Fibroblast of lung (primary cell): ENCODE results near the gene CDR2L. TPM values are rescaled to one million over a fixed set of nuclear protein-coding genes. Genes with fewer than 3 reads are reported as not detected.

Source experiments
- DNase-seq, 2 donors: peaks; one replicate each; pipeline versions ENCODE4 v3.0.0 to v3.0.0-alpha.2; 2010; ENCODE audit warnings: low read depth in 2 of 2
- H2AFZ ChIP-seq: 2 replicates; pipeline ENCODE4 v1.5.1; 2012; ENCODE audit warnings: low read length, control low read depth, inconsistent platforms
- H3K27ac ChIP-seq: 2 replicates; pipeline ENCODE4 v1.5.1; 2011; ENCODE audit warnings: low read length, control low read depth; ENCODE audit not compliant: insufficient read depth
- H3K27me3 ChIP-seq: 2 replicates; pipeline ENCODE4 v1.5.1; 2011; ENCODE audit warnings: mild to moderate bottlenecking, low read length; ENCODE audit not compliant: control insufficient read depth, insufficient read depth
- H3K36me3 ChIP-seq: 2 replicates; pipeline ENCODE4 v1.5.1; 2011; ENCODE audit warnings: low read length; ENCODE audit not compliant: control insufficient read depth, insufficient read depth
- H3K4me1 ChIP-seq: 2 replicates; pipeline ENCODE4 v1.5.1; 2011; ENCODE audit warnings: low read length; ENCODE audit not compliant: control insufficient read depth, insufficient read depth; ENCODE audit errors: extremely low read depth
- H3K4me2 ChIP-seq: 2 replicates; pipeline ENCODE4 v1.5.1; 2011; ENCODE audit warnings: low read length, control low read depth; ENCODE audit not compliant: insufficient read depth; ENCODE audit errors: extremely low read depth
- H3K4me3 ChIP-seq, 4 experiments: fragments of 200-600 bp in 1 of 4; sonication (generic) in 1 of 4; replicated peaks in 1 of 4; 2 replicates each; pipeline ENCODE4 v1.5.1; 2011 to 2016; ENCODE audit warnings: low read length in 4 of 4, low read depth in 3 of 4, mild to moderate bottlenecking in 3 of 4, control low read depth in 2 of 4, inconsistent platforms in 1 of 4, mixed read lengths in 1 of 4; ENCODE audit not compliant: insufficient read depth in 1 of 4; ENCODE audit errors: control extremely low read depth in 1 of 4
- H3K79me2 ChIP-seq: 2 replicates; pipeline ENCODE4 v1.5.1; 2012; ENCODE audit warnings: mild to moderate bottlenecking, low read length, inconsistent platforms; ENCODE audit not compliant: control insufficient read depth, insufficient read depth
- H3K9ac ChIP-seq: 2 replicates; pipeline ENCODE4 v1.5.1; 2011; ENCODE audit warnings: mild to moderate bottlenecking, low read length, control low read depth; ENCODE audit not compliant: insufficient read depth
- H3K9me3 ChIP-seq: 2 replicates; pipeline ENCODE4 v1.5.1; 2012; ENCODE audit warnings: low read depth, low read length; ENCODE audit not compliant: control insufficient read depth, insufficient read depth
- H4K20me1 ChIP-seq: 2 replicates; pipeline ENCODE4 v1.5.1; 2011; ENCODE audit warnings: low read length; ENCODE audit not compliant: control insufficient read depth, insufficient read depth; ENCODE audit errors: extremely low read depth
- CTCF ChIP-seq, 2 donors: IDR thresholded peaks in 1 of 2; conservative IDR thresholded peaks in 1 of 2; 1 replicate in 1 of 2; 2 replicates in 1 of 2; pipeline ENCODE4 v1.5.1; 2011 to 2012; ENCODE audit warnings: low read length in 2 of 2, control low read depth in 1 of 2, inconsistent platforms in 1 of 2, low read depth in 1 of 2, mild to moderate bottlenecking in 1 of 2
- EZH2 ChIP-seq: IDR thresholded peaks from 2 replicates; pipeline ENCODE4 v1.5.1; 2012; ENCODE audit warnings: low read length, control low read depth, mild to moderate bottlenecking; ENCODE audit errors: missing control alignments
- polyA plus RNA-seq, 2 donors: library from polyadenylated mRNA; depleted of rRNA in 1 of 2; stranded (reverse) in 1 of 2; unstranded in 1 of 2; fragments of >200 nt; gene quantifications; 2 replicates each; pipeline ENCODE4 v1.2.1, GENCODE V29; 2011 to 2012; ENCODE audit warnings: missing spikeins in 1 of 2
- total RNA-seq: library from RNA; depleted of rRNA; stranded (reverse); fragments of >200 nt; gene quantifications from 2 replicates; pipeline ENCODE4 v1.2.1, GENCODE V29; 2014

The CDR2L gene
- total and polyA plus RNA-seq, 2 donors (not counting 1 experiment from before 2014, with no cell fraction given), result 9.7 to 12.2 TPM

GRCh38 chr17:75012096-75012345, 24.6 kb downstream of the CDR2L start:
- DNase-seq, result no peak
- Histone ChIP-seq H3K4me1 (peaks cover 11% of the 10 kb centered on the region), H3K79me2 (peaks cover 16% of the 10 kb centered on the region), H2AFZ (peak overlapping the region; percentile 94), H4K20me1 (no peaks in the 10 kb centered on the region), H3K4me2 (peak overlapping the region; percentile 98), H3K27me3 (no peaks in the 10 kb centered on the region), H3K9me3 (no peaks in the 10 kb centered on the region), H3K27ac (peak overlapping the region; percentile 86), H3K36me3 (no peaks in the 10 kb centered on the region), H3K9ac (peak overlapping the region; percentile 93), H3K4me3 (peak overlapping the region; percentile 59 to 97 (median 81))
- TF ChIP-seq CTCF (conservative IDR thresholded peaks at IDR 0.05 in 1 of 2, IDR thresholded peaks at IDR 0.05 in 1 of 2; ENCODE audit: low read depth in 1 of 2, low read length in 2 of 2) (no peak), EZH2 (no peak)

- Histone ChIP-seq H3K4me3 (peak within 1 kb of the TSS; percentile 59 to 97 (median 92)), H3K4me1 (peaks cover 11% of the 10 kb centered on the region), H3K27me3 (no peaks in the 10 kb centered on the region), H2AFZ (peak within 1 kb of the TSS; percentile 94), H3K4me2 (peak within 1 kb of the TSS; percentile 98), H4K20me1 (no peaks in the 10 kb centered on the region), H3K9ac (peak within 1 kb of the TSS; percentile 93), H3K9me3 (no peaks in the 10 kb centered on the region), H3K27ac (peak within 1 kb of the TSS; percentile 86), H3K79me2 (peaks cover 16% of the 10 kb centered on the region), H3K36me3 (no peaks in the 10 kb centered on the region)
- DNase-seq, result peak; percentile 87 to 92
- TF ChIP-seq CTCF (conservative IDR thresholded peaks at IDR 0.05 in 1 of 2, IDR thresholded peaks at IDR 0.05 in 1 of 2; ENCODE audit: low read depth in 1 of 2, low read length in 2 of 2) (peak; percentile 52 to 55), EZH2 (no peak)
These were observed 25.1 kb downstream of the CDR2L start, which contains the start of gene MRPL58 for GRCh38 chr17:75012346-75013091. Gene MRPL58, plus strand, starts transcription at chr17:75012670. Its CDS starts 17 bp downstream, at chr17:75012687.

- Histone ChIP-seq H3K9me3 (no peaks in the 10 kb centered on the region), H2AFZ (peak overlapping the region; percentile 73), H3K4me3 (peak overlapping the region; percentile 59 to 97 (median 92)), H3K4me2 (peak overlapping the region; percentile 91), H3K27ac (peak overlapping the region; percentile 86), H4K20me1 (no peaks in the 10 kb centered on the region), H3K79me2 (peaks cover 16% of the 10 kb centered on the region), H3K4me1 (peaks cover 11% of the 10 kb centered on the region), H3K27me3 (no peaks in the 10 kb centered on the region), H3K9ac (peak overlapping the region; percentile 93), H3K36me3 (no peaks in the 10 kb centered on the region)
- no peak for DNase-seq
- TF ChIP-seq EZH2 (no peak), CTCF (conservative IDR thresholded peaks at IDR 0.05 in 1 of 2, IDR thresholded peaks at IDR 0.05 in 1 of 2; ENCODE audit: low read depth in 1 of 2, low read length in 2 of 2) (no peak)
These were observed 25.7 kb downstream of the CDR2L start for GRCh38 chr17:75013092-75013559.
